SU-DHL-6 (cell line): ENCODE data around the gene SMIM38.

Experiments used
- H2AFZ ChIP-seq: fragments of 200-600 bp; sonication (generic); 2 replicates; pipeline ENCODE4 v1.6.1; 2014; ENCODE audit warnings: low read depth, mild to moderate bottlenecking, moderate library complexity, mixed read lengths, antibody characterized with exemption, low read length; ENCODE audit not compliant: severe bottlenecking
- H3F3A ChIP-seq: fragments of 200-600 bp; shearing (Covaris generic); 2 replicates; pipeline ENCODE4 v1.6.0; 2016; ENCODE audit warnings: antibody characterized with exemption, mild to moderate bottlenecking; ENCODE audit not compliant: insufficient read depth
- H3K27ac ChIP-seq: fragments of 200-600 bp; sonication (generic); 2 replicates; pipeline ENCODE4 v1.5.1; 2016; ENCODE audit warnings: low read depth, mild to moderate bottlenecking, low read length, moderate library complexity, mixed read lengths
- H3K27me3 ChIP-seq: fragments of 200-600 bp; sonication (generic), shearing (Covaris generic); 2 replicates; pipeline ENCODE4 v1.6.0; 2014; ENCODE audit warnings: mild to moderate bottlenecking, low read length
- H3K36me3 ChIP-seq: fragments of 200-600 bp; sonication (generic); 2 replicates; pipeline ENCODE4 v1.6.1; 2014; ENCODE audit warnings: mild to moderate bottlenecking, low read length, mixed read lengths
- H3K4me2 ChIP-seq: fragments of 300-600, 200-600 bp; shearing (Covaris generic), sonication (generic); 2 replicates; pipeline ENCODE4 v1.6.0; 2014; ENCODE audit warnings: low read length, low read depth, mild to moderate bottlenecking; ENCODE audit not compliant: poor library complexity, severe bottlenecking
- H3K4me3 ChIP-seq: fragments of 200-600 bp; sonication (generic); 2 replicates; pipeline ENCODE4 v1.5.1; 2014; ENCODE audit warnings: antibody characterized with exemption, low read length, mild to moderate bottlenecking, mixed read lengths; ENCODE audit not compliant: insufficient read depth, poor library complexity, severe bottlenecking
- H3K79me2 ChIP-seq: fragments of 200-600 bp; sonication (generic); 2 replicates; pipeline ENCODE4 v1.6.1; 2014; ENCODE audit warnings: mild to moderate bottlenecking, low read length, moderate library complexity; ENCODE audit not compliant: insufficient read depth
- H3K9ac ChIP-seq: fragments of 200-600 bp; sonication (generic); 2 replicates; pipeline ENCODE4 v1.7.0; 2014; ENCODE audit warnings: mild to moderate bottlenecking, low read length
- H3K9me2 ChIP-seq: fragments of 200-600 bp; sonication (generic); replicated peaks from 2 replicates; pipeline ENCODE4 v1.6.1; 2014; ENCODE audit warnings: low read length; ENCODE audit not compliant: insufficient read depth
- H3K9me3 ChIP-seq: fragments of 200-600 bp; sonication (generic); 2 replicates; pipeline ENCODE4 v1.6.1; 2014; ENCODE audit warnings: low read length, mixed read lengths; ENCODE audit not compliant: insufficient read depth
- H4K20me1 ChIP-seq: fragments of 200-600 bp; sonication (generic); 2 replicates; pipeline ENCODE4 v1.6.1; 2014; ENCODE audit warnings: low read depth, mild to moderate bottlenecking, antibody characterized with exemption, low read length, moderate library complexity, mixed read lengths
- CTCF ChIP-seq: fragments of 200-600 bp; sonication (generic); IDR thresholded peaks from one replicate; pipeline ENCODE4 v1.5.1; 2017; ENCODE audit warnings: antibody characterized with exemption, mild to moderate bottlenecking, low read length, moderate library complexity; ENCODE audit not compliant: insufficient read depth, poor library complexity, severe bottlenecking
- EZH2phosphoT487 ChIP-seq: fragments of 200-600 bp; sonication (generic), shearing (Covaris generic); conservative IDR thresholded peaks from 2 replicates; pipeline ENCODE4 v1.6.1; 2018; ENCODE audit warnings: mild to moderate bottlenecking, antibody characterized with exemption, low read length, moderate library complexity, mixed read lengths

SMIM38 gene

GRCh38 chr11:69115586-69116560 is 39.9 kb upstream of the SMIM38 start:
- no peak for TF ChIP-seq EZH2phosphoT487
- no peak for TF ChIP-seq CTCF
- Histone ChIP-seq H3K79me2 (no peaks in the 10 kb centered on the region), H3F3A (no peaks in the 10 kb centered on the region), H3K4me2 (no peak overlapping the region), H3K27ac (no peak overlapping the region), H4K20me1 (no peaks in the 10 kb centered on the region), H3K27me3 (no peaks in the 10 kb centered on the region), H3K9me2 (no peaks in the 10 kb centered on the region), H3K4me3 (no peak overlapping the region), H2AFZ (no peak overlapping the region), H3K9ac (no peak overlapping the region), H3K36me3 (no peaks in the 10 kb centered on the region), H3K9me3 (no peaks in the 10 kb centered on the region)

GRCh38 chr11:69116671-69117070 is 39.1 kb upstream of the SMIM38 start:
- Histone ChIP-seq H3K27me3 (no peaks in the 10 kb centered on the region), H2AFZ (no peak overlapping the region), H3K4me2 (no peak overlapping the region), H3F3A (no peaks in the 10 kb centered on the region), H3K36me3 (no peaks in the 10 kb centered on the region), H3K9ac (no peak overlapping the region), H3K9me3 (no peaks in the 10 kb centered on the region), H3K9me2 (no peaks in the 10 kb centered on the region), H3K79me2 (no peaks in the 10 kb centered on the region), H3K27ac (no peak overlapping the region), H4K20me1 (no peaks in the 10 kb centered on the region), H3K4me3 (no peak overlapping the region)
- TF ChIP-seq EZH2phosphoT487 (no peak), CTCF (no peak)

GRCh38 chr11:69119190-69119589 is 36.5 kb upstream of the SMIM38 start:
- Histone ChIP-seq H4K20me1 (no peaks in the 10 kb centered on the region), H2AFZ (no peak overlapping the region), H3K27ac (no peak overlapping the region), H3K9me2 (no peaks in the 10 kb centered on the region), H3K4me3 (no peak overlapping the region), H3K4me2 (no peak overlapping the region), H3K27me3 (no peaks in the 10 kb centered on the region), H3K9me3 (no peaks in the 10 kb centered on the region), H3K9ac (no peak overlapping the region), H3K36me3 (no peaks in the 10 kb centered on the region), H3K79me2 (no peaks in the 10 kb centered on the region), H3F3A (no peaks in the 10 kb centered on the region)
- no peak for TF ChIP-seq CTCF
- no peak for TF ChIP-seq EZH2phosphoT487
